ENCODE data around the gene KRTAP5-1. TPM values are rescaled to one million over a fixed set of nuclear protein-coding genes. Genes with fewer than 3 reads are reported as not detected.

Gene KRTAP5-1
- total and polyA plus RNA-seq, 10 of the 15 experiments (the other 5 are each of a cell fraction or from before 2014, with no cell fraction given): not detected

GRCh38 chr11:1569251-1569780 is 15.8 kb downstream of the KRTAP5-1 start:
- H3K79me2 ChIP-seq (ENCODE audit: control insufficient read depth, insufficient read depth, low read length): no peaks in the 10 kb centered on the region
- BruUV-seq (replicated peaks): no TSS peak
- H3K36me3 ChIP-seq (ENCODE audit: control insufficient read depth in 2 of 2, insufficient read depth in 2 of 2, low read length in 1 of 2): no peaks in the 10 kb centered on the region
- H3K27ac ChIP-seq (ENCODE audit: control insufficient read depth, insufficient read depth): no peak overlapping the region
- peaks cover 3 to 7% of the 10 kb centered on the region in 2 experiments; a peak in 3 of 4 replicates for H3K27me3 ChIP-seq (replicated peaks in 1 of 2; ENCODE audit: control insufficient read depth in 2 of 2, insufficient read depth in 2 of 2, low read length in 1 of 2)
- RAD21 ChIA-PET (ENCODE audit: unreplicated experiment): no interaction called here
- no peak overlapping the region for H3K4me2 ChIP-seq (ENCODE audit: control insufficient read depth, insufficient read depth)
- H3K4me1 ChIP-seq (ENCODE audit: control insufficient read depth, insufficient read depth, low read length): no peaks in the 10 kb centered on the region
- no peak overlapping the region for H3K9ac ChIP-seq (ENCODE audit: control insufficient read depth, insufficient read depth, low read length)
- FAIRE-seq (no peak), ATAC-seq (no peak), DNase-seq (ENCODE audit: low read depth, low spot score) (no peak)
- CTCF ChIA-PET: no interaction called here
- 31% methylated on average over 14 of the region's 14 CpGs for WGBS (ENCODE audit: insufficient coverage, insufficient replicate concordance, low lambda C conversion rate, missing lambda C conversion rate)
- H2AFZ ChIP-seq (ENCODE audit: control insufficient read depth, low read depth, low read length): no peak overlapping the region
- in situ Hi-C loops (cut with MboI) (no loop called here), intact Hi-C loops (cut with micrococcal nuclease; ENCODE audit: unreplicated experiment) (no loop called here)
- POLR2A ChIA-PET: no interaction called here
- SMC1A ChIA-PET (ENCODE audit: uncharacterized antibody, unreplicated experiment): no interaction called here
- H3K4me3 ChIP-seq: no peak overlapping the region
- no peaks in the 10 kb centered on the region for H3K9me3 ChIP-seq (replicated peaks; ENCODE audit: control insufficient read depth, insufficient read depth, low read length)
- no peaks in the 10 kb centered on the region for H4K20me1 ChIP-seq (ENCODE audit: control insufficient read depth, insufficient read depth)
- TF ChIP-seq, protein P1, sequence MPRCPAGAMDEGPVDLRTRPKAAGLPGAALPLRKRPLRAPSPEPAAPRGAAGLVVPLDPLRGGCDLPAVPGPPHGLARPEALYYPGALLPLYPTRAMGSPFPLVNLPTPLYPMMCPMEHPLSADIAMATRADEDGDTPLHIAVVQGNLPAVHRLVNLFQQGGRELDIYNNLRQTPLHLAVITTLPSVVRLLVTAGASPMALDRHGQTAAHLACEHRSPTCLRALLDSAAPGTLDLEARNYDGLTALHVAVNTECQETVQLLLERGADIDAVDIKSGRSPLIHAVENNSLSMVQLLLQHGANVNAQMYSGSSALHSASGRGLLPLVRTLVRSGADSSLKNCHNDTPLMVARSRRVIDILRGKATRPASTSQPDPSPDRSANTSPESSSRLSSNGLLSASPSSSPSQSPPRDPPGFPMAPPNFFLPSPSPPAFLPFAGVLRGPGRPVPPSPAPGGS (IDR thresholded peaks at IDR 0.05; ENCODE audit: borderline replicate concordance, insufficient read depth, low read depth, low read length, poor library complexity, severe bottlenecking): no peak
- TF ChIP-seq CTCF (IDR thresholded peaks at IDR 0.05 in 2 of 3, conservative IDR thresholded peaks at IDR 0.05 in 1 of 3; ENCODE audit: control insufficient read depth in 2 of 3, extremely low read depth in 1 of 3, insufficient read depth in 1 of 3, low read depth in 3 of 3, low read length in 3 of 3) (no peak), IKZF1 (conservative IDR thresholded peaks at IDR 0.05) (no peak), CHD2 (IDR thresholded peaks at IDR 0.05; ENCODE audit: borderline replicate concordance, low read depth, low read length) (no peak), HCFC1 (IDR thresholded peaks at IDR 0.05; ENCODE audit: low read length) (no peak), SUPT20H (IDR thresholded peaks at IDR 0.05; ENCODE audit: borderline replicate concordance, control insufficient read depth, low read depth, low read length) (no peak), ASH2L (IDR thresholded peaks at IDR 0.05; ENCODE audit: borderline replicate concordance, low read depth) (no peak), IRF5 (IDR thresholded peaks at IDR 0.05; ENCODE audit: borderline replicate concordance) (no peak), PRDM15 (CRISPR knock-in tag; IDR thresholded peaks at IDR 0.05) (no peak), POLR2AphosphoS2 (IDR thresholded peaks at IDR 0.05; ENCODE audit: low read depth, low read length) (no peak)
- TF ChIP-seq, protein P2, sequence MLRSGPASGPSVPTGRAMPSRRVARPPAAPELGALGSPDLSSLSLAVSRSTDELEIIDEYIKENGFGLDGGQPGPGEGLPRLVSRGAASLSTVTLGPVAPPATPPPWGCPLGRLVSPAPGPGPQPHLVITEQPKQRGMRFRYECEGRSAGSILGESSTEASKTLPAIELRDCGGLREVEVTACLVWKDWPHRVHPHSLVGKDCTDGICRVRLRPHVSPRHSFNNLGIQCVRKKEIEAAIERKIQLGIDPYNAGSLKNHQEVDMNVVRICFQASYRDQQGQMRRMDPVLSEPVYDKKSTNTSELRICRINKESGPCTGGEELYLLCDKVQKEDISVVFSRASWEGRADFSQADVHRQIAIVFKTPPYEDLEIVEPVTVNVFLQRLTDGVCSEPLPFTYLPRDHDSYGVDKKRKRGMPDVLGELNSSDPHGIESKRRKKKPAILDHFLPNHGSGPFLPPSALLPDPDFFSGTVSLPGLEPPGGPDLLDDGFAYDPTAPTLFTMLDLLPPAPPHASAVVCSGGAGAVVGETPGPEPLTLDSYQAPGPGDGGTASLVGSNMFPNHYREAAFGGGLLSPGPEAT (IDR thresholded peaks at IDR 0.05; ENCODE audit: low read depth): no peak
